ENCODE results near the gene CBR1.
"Not testable (repeated sequence)": the region's sequence is repeated elsewhere in the genome, so short reads cannot be mapped to it uniquely, and the experiment has no call there.

- not testable (repeated sequence) for TF ChIP-seq CTCF, EP300 (IDR thresholded peaks at IDR 0.05)
Measured at GRCh38 chr21:36073911-36074310, 4.1 kb downstream of the CBR1 start.
